Measurements from ENCODE around the gene NELL2. TPM values are rescaled to one million over a fixed set of nuclear protein-coding genes. Genes with fewer than 3 reads are reported as not detected.

Gene NELL2
- total RNA-seq, 1 experiment from 2014 or later: 32.7 TPM

DNA sequence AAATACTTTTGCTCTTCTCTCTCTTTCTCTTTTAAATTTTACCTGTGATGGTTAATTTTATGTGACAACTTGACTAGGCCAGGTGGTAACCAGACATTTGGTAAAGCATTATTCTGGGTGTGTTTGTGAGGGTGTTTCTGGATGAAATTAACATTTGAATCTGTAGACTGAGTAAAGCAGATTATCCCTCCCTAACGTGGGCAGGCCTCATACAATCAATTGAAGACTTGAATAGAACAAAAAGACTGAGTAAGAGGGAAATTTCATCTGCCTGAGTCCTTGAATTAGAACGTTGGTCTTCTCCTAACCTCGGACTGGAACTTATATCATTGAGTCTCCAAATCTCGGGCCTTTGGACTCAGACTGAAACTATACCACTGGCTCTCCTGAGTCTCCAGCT lies 182.1 kb downstream of the NELL2 start:
- Histone ChIP-seq H4K20me1 (ENCODE audit: control insufficient read depth, insufficient read depth, insufficient read length) (no peaks in the 10 kb centered on the region), H4K5ac (ENCODE audit: insufficient read length, low read depth, low read length) (no peak overlapping the region), H3K4me1 (ENCODE audit: insufficient read depth, low read length) (no peaks in the 10 kb centered on the region; the same call in 1 of the 2 replicates), H3K23me2 (ENCODE audit: insufficient read length, low read depth, low read length, poor library complexity, severe bottlenecking) (no peaks in the 10 kb centered on the region), H3K27me3 (ENCODE audit: insufficient read depth, low read length) (no peaks in the 10 kb centered on the region), H2AK5ac (ENCODE audit: insufficient read length, low read length) (no peak overlapping the region), H2BK15ac (ENCODE audit: low read depth, low read length) (no peak overlapping the region), H3T11ph (ENCODE audit: low read length) (no peak overlapping the region), H2BK5ac (ENCODE audit: insufficient read length, low read length) (no peak overlapping the region), H3K4me2 (ENCODE audit: insufficient read depth, insufficient read length, low read length) (no peak overlapping the region), H3K23ac (ENCODE audit: insufficient read length, low read depth, low read length) (no peak overlapping the region), H2BK20ac (ENCODE audit: low read depth, low read length, poor library complexity, severe bottlenecking) (no peak overlapping the region), H3K27ac (ENCODE audit: insufficient read length, low read depth, low read length) (no peak overlapping the region), H2BK120ac (ENCODE audit: low read depth, low read length, poor library complexity, severe bottlenecking) (no peak overlapping the region), H3K18ac (ENCODE audit: insufficient read length, low read depth, low read length) (no peak overlapping the region), H3K79me2 (ENCODE audit: insufficient read depth, low read length) (no peaks in the 10 kb centered on the region), H2BK12ac (ENCODE audit: insufficient read length, low read depth, low read length) (no peak overlapping the region), H3K9me3 (ENCODE audit: control insufficient read depth, low read depth, low read length) (no peaks in the 10 kb centered on the region), H3K14ac (ENCODE audit: insufficient read depth, low read length) (no peak overlapping the region), H3K4ac (ENCODE audit: low read depth, low read length) (no peak overlapping the region), H3K79me1 (ENCODE audit: insufficient read depth, low read depth, low read length, poor library complexity, severe bottlenecking) (no peaks in the 10 kb centered on the region), H4K91ac (ENCODE audit: insufficient read length, low read depth, low read length) (no peak overlapping the region), H3K56ac (ENCODE audit: insufficient read length, low read depth, low read length) (no peak overlapping the region), H2AFZ (ENCODE audit: low read length) (no peak overlapping the region), H4K8ac (replicated peaks; ENCODE audit: insufficient read length, low read depth, low read length) (no peak overlapping the region), H3K9ac (ENCODE audit: extremely low read depth, insufficient read length, low read length) (no peak overlapping the region)
- H3K9me3 Mint-ChIP-seq: no peaks in the 10 kb centered on the region
- no peaks in the 10 kb centered on the region for H3K27me3 Mint-ChIP-seq (ENCODE audit: low read depth)
- no peak for DNase-seq
- H3K27ac Mint-ChIP-seq: peak overlapping the region in 2 of 3 experiments; percentile 91; a peak in 4 of 7 replicates
- WGBS (ENCODE audit: extremely low coverage, insufficient read length, low lambda C conversion rate): no CpG with 5 or more reads among the region's 4 CpGs
- TF ChIP-seq CTCF (conservative IDR thresholded peaks at IDR 0.05): no peak
- H3K36me3 Mint-ChIP-seq (ENCODE audit: insufficient read depth in 1 of 3, low read depth in 3 of 3): peaks cover 0 to 4% (median 3%) of the 10 kb centered on the region in 3 experiments; a peak in 1 of 7 replicates
- H3K4me3 Mint-ChIP-seq: peak overlapping the region in 1 of 2 experiments; percentile 16; a peak in 1 of 5 replicates
- H3K4me1 Mint-ChIP-seq: peaks cover 12 to 17% of the 10 kb centered on the region in 2 experiments

Data from H9 (cell line).